DMS53 (cell line): ENCODE data around the gene TBL1X.
A peak's percentile ranks its signal among the peaks of the same experiment; 100 is the strongest.

Experiments
- DNase-seq: peaks from one replicate; lab custom pipeline; 2025; lab: John Stamatoyannopoulos, UW

Gene TBL1X

GRCh38 chrX:9587642-9588041 lies 122.8 kb downstream of the TBL1X start:
- DNase-seq = no peak

GRCh38 chrX:9591496-9591895 lies 126.6 kb downstream of the TBL1X start:
- DNase-seq = no peak

GRCh38 chrX:9593756-9594155 lies 128.9 kb downstream of the TBL1X start:
- no peak for DNase-seq

- no peak for DNase-seq
These were observed 130.3 kb downstream of the TBL1X start for GRCh38 chrX:9595174-9595573.

GRCh38 chrX:9596837-9597236 lies 132.0 kb downstream of the TBL1X start:
- no peak for DNase-seq

GRCh38 chrX:9597361-9598035 lies 132.6 kb downstream of the TBL1X start:
- no peak for DNase-seq

- DNase-seq = no peak
These were observed 133.5 kb downstream of the TBL1X start for GRCh38 chrX:9598344-9598743.

GRCh38 chrX:9604111-9604907 lies 139.5 kb downstream of the TBL1X start:
- no peak for DNase-seq

- no peak for DNase-seq
These were observed 140.0 kb downstream of the TBL1X start for GRCh38 chrX:9604908-9605306.

- DNase-seq = no peak
These were observed 140.6 kb downstream of the TBL1X start for GRCh38 chrX:9605484-9605883.

GRCh38 chrX:9606971-9607370 lies 142.1 kb downstream of the TBL1X start:
- DNase-seq = no peak

GRCh38 chrX:9609499-9609898 lies 144.6 kb downstream of the TBL1X start:
- DNase-seq = no peak

GRCh38 chrX:9609987-9610386 lies 145.1 kb downstream of the TBL1X start:
- no peak for DNase-seq

GRCh38 chrX:9610771-9611392 lies 146.0 kb downstream of the TBL1X start:
- peak; percentile 0 for DNase-seq

GRCh38 chrX:9611436-9612145 lies 146.7 kb downstream of the TBL1X start:
- DNase-seq = no peak

- DNase-seq = no peak
These were observed 147.3 kb downstream of the TBL1X start for GRCh38 chrX:9612146-9612505.

- DNase-seq = no peak
These were observed 149.2 kb downstream of the TBL1X start for GRCh38 chrX:9614016-9614415.

GRCh38 chrX:9619133-9619532 lies 154.3 kb downstream of the TBL1X start:
- DNase-seq = no peak

GRCh38 chrX:9619581-9619980 lies 154.7 kb downstream of the TBL1X start:
- no peak for DNase-seq

- no peak for DNase-seq
These were observed 157.3 kb downstream of the TBL1X start for GRCh38 chrX:9622128-9622527.

GRCh38 chrX:9626379-9626778 lies 161.5 kb downstream of the TBL1X start:
- DNase-seq = peak; percentile 73

GRCh38 chrX:9627922-9628321 lies 163.1 kb downstream of the TBL1X start:
- no peak for DNase-seq
